Epithelial cell of proximal tubule (primary cell): ENCODE data around the gene RBM17. TPM values are rescaled to one million over a fixed set of nuclear protein-coding genes. Genes with fewer than 3 reads are reported as not detected.

ENCODE experiments used
- DNase-seq: peaks from one replicate; pipeline ENCODE4 v3.0.0-alpha.2; 2011; ENCODE audit warnings: low read depth
- H3K4me3 ChIP-seq: 2 replicates; pipeline ENCODE4 v1.5.1; 2011; ENCODE audit warnings: low read depth, mild to moderate bottlenecking, low read length
- total RNA-seq: library from RNA; depleted of rRNA; stranded (reverse); fragments of >200 nt; gene quantifications from 2 replicates; pipeline ENCODE4 v1.2.3, GENCODE V29; 2015
- TF ChIP-seq, protein P1 (sequence below): conservative IDR thresholded peaks from 2 replicates; pipeline ENCODE4 v1.5.1; 2012; ENCODE audit warnings: low read depth, mild to moderate bottlenecking, low read length

RBM17 gene
- total RNA-seq, 1 donor from 2014 or later = 57.3 TPM

DNA sequence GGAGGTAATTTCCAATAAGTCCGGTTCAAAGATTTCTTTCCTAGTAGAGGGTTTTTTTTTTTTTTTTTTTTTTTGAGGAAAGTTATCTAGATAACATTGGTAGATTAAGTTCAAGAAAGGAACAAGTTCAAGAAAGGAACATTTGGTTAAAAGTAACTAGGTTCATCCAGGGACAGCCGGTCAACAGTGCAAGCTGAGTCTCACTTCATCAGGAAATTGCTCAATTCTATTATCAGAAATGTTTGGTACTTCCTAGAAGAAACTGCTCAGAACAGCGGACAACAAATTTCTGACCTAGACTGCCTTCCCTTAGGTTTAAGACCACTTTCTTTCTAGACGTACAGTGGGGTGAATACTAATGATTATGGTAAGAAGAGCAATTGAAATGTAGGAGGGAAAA, 23.0 kb upstream of the RBM17 start:
- DNase-seq = no peak
- TF ChIP-seq, protein P1, sequence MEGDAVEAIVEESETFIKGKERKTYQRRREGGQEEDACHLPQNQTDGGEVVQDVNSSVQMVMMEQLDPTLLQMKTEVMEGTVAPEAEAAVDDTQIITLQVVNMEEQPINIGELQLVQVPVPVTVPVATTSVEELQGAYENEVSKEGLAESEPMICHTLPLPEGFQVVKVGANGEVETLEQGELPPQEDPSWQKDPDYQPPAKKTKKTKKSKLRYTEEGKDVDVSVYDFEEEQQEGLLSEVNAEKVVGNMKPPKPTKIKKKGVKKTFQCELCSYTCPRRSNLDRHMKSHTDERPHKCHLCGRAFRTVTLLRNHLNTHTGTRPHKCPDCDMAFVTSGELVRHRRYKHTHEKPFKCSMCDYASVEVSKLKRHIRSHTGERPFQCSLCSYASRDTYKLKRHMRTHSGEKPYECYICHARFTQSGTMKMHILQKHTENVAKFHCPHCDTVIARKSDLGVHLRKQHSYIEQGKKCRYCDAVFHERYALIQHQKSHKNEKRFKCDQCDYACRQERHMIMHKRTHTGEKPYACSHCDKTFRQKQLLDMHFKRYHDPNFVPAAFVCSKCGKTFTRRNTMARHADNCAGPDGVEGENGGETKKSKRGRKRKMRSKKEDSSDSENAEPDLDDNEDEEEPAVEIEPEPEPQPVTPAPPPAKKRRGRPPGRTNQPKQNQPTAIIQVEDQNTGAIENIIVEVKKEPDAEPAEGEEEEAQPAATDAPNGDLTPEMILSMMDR = no peak
- no peak overlapping the region for H3K4me3 ChIP-seq

DNA sequence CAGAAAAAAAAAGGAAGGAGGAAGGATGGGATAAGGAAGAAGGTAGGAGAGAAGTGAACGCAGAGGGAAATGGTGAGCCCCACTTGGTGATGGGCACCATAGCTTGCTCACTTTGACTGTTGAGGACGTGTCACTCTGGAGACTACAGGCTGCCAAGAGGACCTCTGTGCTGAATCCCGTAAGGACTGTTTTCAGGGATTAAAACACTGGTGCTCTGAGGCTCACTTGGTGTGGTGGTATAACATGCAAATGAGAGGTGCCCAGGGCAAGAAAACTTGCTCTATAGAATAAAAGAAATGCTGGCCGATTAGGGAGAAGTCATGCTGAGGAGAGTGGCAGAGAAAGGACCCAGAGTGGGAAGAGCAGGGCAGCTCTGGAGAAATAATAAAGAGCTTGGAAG, 21.4 kb upstream of the RBM17 start:
- TF ChIP-seq, protein P1 = no peak
- no peak overlapping the region for H3K4me3 ChIP-seq
- DNase-seq = no peak

DNA sequence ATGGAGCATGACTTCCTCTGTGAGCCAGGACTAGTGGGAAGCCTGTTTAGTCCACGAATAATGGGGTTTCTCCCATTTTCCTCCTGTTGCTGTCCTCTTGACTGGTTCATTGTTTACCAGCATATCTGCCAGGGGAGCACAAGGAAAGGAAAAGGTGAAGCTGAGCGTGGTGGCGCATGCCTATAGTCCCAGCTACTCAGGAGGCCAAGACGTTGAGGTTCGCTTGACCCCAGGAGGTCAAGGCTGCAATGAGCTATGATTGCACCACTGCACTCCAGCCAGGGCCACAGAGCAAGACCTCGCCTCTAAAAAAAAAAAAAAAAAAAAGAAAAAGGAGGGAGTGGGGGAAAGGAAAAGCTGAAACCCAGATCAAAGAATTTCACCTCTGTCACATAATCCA, 20.8 kb upstream of the RBM17 start:
- TF ChIP-seq, protein P1 = no peak
- no peak for DNase-seq
- H3K4me3 ChIP-seq = no peak overlapping the region

DNA sequence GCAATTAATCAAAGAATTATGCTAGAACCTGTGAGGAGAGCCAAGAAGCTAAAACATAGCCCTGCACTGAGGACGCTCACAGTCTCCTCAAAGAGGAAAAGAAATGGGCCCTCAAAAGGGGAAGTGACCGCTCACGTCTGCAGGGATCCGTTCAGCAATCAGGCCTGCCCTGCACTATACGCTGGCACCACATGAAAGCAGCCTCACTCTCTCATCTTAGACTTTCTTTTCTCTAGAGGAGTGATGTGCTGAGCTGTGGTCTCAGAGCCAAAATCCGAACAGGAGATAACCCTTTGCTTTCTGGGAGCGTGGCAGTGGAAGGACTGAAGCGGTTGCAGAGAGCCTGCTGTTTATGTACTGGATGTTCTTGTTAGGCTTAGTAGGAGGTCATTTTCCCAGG, 20.4 kb upstream of the RBM17 start:
- no peak for DNase-seq
- H3K4me3 ChIP-seq = no peak overlapping the region
- TF ChIP-seq, protein P1 = no peak

DNA sequence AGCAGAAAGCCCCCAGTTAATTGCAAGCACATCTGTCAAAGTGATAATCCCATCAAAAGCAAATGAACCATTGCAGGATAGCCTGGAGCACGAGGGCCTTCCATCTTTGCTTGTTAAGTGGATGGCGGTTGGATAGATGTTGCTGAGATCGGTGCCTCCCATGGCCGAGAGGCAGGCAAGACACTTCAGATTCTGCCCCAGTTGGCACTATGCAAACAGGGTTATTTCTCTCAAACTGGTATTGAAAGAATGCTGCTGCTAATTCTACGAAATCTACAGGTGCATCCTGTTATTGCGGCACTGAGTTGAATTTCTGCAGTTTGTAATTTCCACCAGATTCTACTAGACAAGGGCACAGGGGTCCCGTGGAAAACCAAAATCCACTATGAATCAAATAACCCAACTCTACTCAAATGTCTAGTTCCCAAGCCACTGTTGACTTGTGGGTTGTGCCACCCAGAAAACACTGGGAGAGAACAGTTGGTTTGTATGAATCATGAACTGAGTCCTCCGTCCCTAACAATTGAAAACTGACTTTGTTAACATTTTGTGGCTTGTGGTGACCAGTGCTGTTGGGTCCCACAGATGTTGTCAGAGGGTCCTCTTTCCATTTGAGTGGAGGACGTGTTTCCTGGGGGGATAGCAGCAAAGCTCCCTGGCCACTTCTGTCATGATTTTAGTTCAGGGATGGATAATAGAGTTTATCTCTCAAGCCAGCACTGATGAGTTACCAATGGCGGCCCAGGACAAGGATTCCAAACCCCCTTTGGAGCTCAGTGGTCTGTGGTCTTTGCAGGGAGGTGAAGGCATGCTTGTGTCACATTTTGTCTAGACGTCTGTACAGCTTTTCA, 19.5 kb upstream of the RBM17 start:
- no peak overlapping the region for H3K4me3 ChIP-seq
- no peak for DNase-seq

DNA sequence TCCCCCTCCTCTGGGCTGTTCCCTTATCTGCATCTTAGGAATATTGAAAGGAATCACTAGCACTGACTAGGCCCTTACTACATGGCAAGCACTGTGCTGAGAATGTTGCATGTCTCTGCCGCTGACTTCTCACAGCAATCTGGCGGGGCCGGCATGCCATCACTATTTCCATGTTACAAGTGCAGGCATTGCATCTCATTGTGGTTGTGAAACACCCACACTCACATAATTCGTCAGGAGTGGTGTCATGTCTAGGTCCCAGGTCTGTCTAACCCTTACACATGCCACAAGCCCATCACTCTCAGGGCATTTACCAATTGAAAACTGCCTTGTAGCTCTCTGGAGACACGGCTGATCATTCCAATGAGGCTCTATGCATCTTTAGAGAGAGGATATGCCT, 18.2 kb upstream of the RBM17 start:
- no peak overlapping the region for H3K4me3 ChIP-seq
- TF ChIP-seq, protein P1 = no peak
- DNase-seq = no peak

More for the DNA sequence above, 19.5 kb upstream of the RBM17 start:
- TF ChIP-seq, protein P1 = no peak
